HG03439 (cell line): Measurements from ENCODE around the gene DNAJB6.
"Not testable (repeated sequence)": the region's sequence is repeated elsewhere in the genome, so short reads cannot be mapped to it uniquely, and the experiment has no call there.

ENCODE experiments used
- ATAC-seq: cut with Tn5 transposase; IDR thresholded peaks from one replicate; pipeline ENCODE4 v1.9.1; 2021; ENCODE audit warnings: mild to moderate bottlenecking, moderate library complexity; ENCODE audit not compliant: unreplicated experiment

Gene DNAJB6

GRCh38 chr7:157438121-157439025, 101.6 kb downstream of the DNAJB6 start:
- ATAC-seq: no peak

DNA sequence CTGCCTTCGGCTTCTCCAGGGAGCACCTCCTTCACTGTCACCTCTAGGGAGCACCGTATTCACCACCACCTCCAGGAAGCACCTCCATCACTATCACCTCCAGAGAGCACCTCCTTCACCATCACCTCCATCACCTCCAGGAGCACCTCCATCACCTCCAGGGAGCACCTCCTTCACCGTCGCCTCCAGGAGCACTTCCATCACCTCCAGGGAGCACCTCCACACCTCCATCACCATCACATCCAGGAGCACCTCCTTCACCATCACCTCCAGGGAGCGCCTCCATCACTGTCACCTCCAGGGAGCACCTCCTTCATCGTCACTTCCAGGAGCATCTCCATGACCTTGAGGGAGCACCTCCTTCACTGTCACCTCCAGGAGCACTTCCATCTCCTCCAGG, 102.3 kb downstream of the DNAJB6 start:
- ATAC-seq: no peak

DNA sequence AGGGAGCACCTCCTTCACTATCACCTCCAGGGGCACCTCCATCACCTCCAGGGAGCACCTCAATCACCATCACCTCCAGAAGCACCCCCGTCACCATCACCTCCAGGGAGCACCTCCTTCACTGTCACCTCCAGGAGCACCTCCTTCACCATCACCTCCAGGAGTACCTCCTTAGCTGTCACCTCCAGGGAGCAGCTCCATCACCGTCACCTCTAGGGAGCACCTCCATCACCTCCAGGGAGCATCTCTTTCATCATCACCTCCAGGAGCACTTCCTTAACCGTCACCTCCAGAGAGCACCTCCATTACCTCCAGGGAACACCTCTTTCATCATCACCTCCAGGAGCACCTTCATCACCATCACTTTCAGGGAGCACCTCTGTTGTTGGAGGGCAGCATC, 103.0 kb downstream of the DNAJB6 start:
- ATAC-seq: no peak

GRCh38 chr7:157440346-157441022, 103.7 kb downstream of the DNAJB6 start:
- ATAC-seq: no peak

- no peak for ATAC-seq
Measured at GRCh38 chr7:157441023-157441399, 104.2 kb downstream of the DNAJB6 start.

GRCh38 chr7:157442456-157442855, 105.7 kb downstream of the DNAJB6 start:
- no peak for ATAC-seq

DNA sequence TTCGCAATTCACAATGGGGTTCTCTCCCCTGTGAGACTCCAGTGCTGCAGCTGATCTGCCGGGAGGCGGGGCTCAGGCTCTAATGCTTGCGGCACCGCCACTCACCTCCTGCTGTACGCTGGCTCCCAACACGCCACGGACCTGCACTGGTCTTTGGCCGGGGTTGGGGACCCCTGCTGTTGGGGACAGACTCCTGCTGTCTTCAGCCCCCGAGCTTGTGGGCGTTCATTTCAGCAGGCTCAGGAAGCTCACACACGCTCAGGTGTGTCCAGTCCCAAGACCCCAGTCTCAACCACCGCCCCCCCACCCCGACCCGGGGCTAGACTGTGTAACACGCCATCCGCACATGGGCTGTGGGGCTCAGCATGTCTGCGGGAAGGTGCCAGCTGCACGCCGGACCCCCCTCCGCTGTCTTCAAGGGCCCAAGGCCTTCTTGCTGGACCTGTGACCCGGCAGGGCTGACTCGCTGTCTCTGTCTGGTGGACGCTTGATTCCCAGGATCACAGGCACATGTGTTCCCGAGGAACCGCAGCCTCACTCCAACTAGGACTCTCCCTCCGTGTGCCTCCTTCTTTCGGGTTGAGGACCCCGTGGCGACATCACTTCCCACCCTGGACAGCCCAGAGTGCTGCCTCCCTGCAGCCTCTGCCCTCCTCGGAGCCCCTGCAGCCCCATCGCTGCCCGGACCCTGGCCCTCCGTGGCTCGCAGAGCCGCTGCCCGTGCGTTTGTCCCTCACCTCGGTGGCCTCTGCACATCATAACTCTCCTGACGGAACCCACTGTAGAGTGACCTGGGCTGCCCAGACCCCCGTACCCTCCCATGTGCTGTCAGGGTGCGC, 106.4 kb downstream of the DNAJB6 start:
- ATAC-seq: no peak

DNA sequence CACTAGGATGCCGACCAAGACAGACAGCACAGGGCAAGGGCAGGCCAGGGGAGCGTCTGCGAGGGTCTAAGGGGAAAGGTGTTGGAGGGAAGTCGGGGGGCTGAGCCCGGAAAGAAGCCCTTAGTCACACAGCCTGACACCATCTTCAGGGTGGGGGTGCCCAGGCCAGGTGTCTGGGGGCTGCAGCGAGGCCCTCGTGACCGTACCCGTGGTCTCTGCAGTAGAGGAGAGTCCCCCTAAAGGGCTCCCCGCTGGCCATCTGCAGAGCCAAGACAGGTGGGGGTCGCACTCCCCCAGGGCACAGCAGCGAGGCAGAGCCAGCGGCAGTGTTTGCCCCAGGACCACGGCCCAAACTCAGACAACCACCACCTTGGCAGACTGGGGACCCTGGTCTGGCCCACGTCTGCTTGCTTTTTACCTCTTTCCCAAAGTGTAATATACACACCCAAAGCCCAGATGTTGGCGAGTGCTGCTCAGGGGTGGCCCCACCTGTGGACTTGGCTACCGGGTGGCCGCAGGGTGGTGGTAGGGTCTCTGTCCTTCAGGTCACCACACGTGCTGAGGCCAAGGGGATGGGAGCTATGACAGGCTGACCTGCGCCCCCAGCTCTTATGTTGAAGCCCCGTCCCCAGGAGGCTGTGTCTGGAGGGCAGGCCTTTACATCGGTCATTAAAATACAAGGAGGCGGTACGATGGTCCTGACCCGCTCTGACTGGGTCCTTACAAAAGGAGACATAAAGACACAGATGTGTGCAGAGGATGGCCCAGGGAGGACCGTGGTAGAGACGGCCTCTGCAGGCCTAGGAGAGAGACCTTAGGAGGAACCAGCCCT, 107.4 kb downstream of the DNAJB6 start:
- ATAC-seq: no peak

DNA sequence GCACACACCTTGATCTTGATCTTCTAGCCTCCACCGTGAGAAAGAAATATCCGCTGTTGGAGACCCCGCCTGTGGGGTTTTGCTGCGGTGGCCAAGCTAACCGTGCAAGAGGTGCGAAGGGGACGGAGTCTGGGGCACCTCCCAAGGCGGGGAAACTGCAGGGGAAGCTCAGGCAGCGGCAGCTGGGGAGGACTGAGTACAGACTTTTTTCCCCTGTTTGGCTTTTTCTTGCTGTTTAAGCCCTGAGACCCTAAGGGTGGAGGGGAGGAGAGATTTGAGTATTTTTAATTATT, 108.0 kb downstream of the DNAJB6 start:
- no peak for ATAC-seq

- no peak for ATAC-seq
Measured at GRCh38 chr7:157445246-157445955, 108.6 kb downstream of the DNAJB6 start.

DNA sequence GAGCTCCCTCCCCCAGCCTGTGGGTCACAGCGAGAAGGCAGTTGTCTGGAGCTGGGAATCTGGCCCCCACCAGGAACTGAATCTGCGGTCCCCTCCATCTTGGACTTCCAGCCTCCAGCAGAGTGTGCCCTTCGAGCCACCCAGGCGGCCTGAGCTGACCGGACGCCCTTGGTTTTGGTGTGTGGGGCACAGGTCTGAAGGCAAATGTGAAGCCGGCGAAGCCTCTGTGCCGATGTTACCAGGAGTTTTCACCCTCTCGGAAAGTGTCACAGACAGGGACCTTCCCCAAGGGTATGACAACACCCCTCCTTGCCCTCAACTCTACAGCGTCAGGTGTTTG, 109.1 kb downstream of the DNAJB6 start:
- no peak for ATAC-seq

GRCh38 chr7:157446322-157446721, 109.5 kb downstream of the DNAJB6 start:
- ATAC-seq: no peak

- not testable (repeated sequence) for ATAC-seq
Measured at GRCh38 chr7:157454003-157454402, 117.2 kb downstream of the DNAJB6 start.

DNA sequence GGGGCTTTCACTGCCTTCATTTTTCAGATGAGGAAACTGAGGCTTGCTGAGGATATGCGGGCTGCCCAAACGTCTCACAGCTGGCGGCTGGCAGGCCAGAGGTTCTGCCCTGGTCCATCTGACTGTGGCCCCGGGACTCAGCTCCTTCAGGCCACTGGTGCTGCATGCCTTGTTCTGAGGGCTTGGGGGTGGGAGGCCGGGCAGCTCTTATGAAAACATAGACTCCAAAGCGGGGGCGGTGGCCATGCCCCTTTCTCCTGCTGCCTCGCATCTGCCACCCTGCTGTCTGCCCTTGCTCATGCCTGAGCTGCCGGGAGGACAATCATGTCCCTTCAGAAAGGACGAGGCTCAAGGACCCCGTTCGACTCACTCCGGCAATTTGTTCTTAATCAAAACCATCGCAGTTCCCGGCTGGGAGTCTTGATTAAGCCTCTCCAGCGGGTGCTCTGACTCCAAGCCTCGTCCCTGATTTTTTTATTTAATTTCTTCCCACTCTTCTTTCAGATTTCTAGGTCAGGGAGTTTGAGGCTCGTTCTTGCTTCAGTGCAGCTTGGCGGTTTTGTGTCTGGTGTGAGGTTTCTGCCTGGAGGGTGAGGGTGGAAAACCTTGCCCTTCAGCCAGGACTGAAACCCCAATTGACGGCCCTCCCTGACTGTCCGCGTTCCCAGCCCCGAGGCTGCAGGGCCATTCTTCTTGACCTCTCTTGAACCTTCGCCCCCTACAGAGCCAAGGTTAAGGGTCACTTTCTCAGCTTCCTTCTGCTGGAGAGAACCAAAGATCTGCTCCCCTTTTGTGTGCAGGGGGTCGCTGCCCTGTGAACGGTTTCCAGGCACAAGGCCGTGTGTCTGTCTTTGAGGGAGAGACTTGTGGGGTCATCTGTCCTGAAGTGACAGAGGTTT, 120.8 kb downstream of the DNAJB6 start:
- ATAC-seq: no peak

- no peak for ATAC-seq
Measured at GRCh38 chr7:157458254-157458633, 121.4 kb downstream of the DNAJB6 start.

DNA sequence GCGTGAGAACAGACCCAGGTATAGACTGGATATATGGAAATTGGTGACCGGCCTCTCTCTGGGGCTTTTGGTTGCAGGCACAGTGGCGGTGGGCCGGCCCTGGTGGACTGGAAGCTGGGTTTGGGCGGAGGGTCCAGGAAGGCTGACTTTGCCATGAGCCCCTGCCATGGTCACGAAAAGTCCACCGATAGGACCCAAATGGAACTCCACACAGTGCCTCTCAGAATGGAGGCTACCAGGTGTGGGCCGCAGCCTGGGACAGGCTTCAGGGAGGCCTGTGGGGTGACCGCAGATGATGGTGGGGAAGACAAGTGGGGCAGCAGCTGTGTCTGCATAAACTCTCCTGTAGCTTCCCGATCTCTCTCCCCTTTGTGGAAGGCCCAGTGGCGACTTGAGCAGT, 123.2 kb downstream of the DNAJB6 start:
- ATAC-seq: no peak

- ATAC-seq: no peak
Measured at GRCh38 chr7:157460721-157461120, 123.9 kb downstream of the DNAJB6 start.

GRCh38 chr7:157461573-157462418, 125.0 kb downstream of the DNAJB6 start:
- ATAC-seq: no peak
